BJ (cell line): ENCODE data around the gene TMEM108. TPM values are rescaled to one million over a fixed set of nuclear protein-coding genes. Genes with fewer than 3 reads are reported as not detected.

Experiments
- CTCF ChIA-PET: fragments of 350-600 bp; formaldehyde crosslinking; extraction: SDS; loops from one replicate; lab custom pipeline; 2021; ENCODE audit warnings: antibody characterized with exemption, inconsistent platforms; lab: Yijun Ruan, JAX
- POLR2A ChIA-PET: fragments of 300-600 bp; sonication (Branson Sonifier 250); formaldehyde crosslinking; extraction: SDS; loops from one replicate; lab custom pipeline; 2021; ENCODE audit warnings: antibody characterized with exemption; lab: Charles Lee
- DNase-seq: peaks from one replicate; pipeline ENCODE4 v3.0.0-alpha.2; 2011; ENCODE audit warnings: low read depth
- H3K27me3 ChIP-seq: 2 replicates; pipeline ENCODE4 v1.6.0; 2011; ENCODE audit warnings: low read length; ENCODE audit not compliant: control insufficient read depth, insufficient read depth
- H3K36me3 ChIP-seq: 2 replicates; pipeline ENCODE4 v1.5.1; 2011; ENCODE audit warnings: low read length; ENCODE audit not compliant: control insufficient read depth, insufficient read depth
- H3K4me3 ChIP-seq: 2 replicates; pipeline ENCODE4 v1.5.1; 2011; ENCODE audit warnings: low read depth, mild to moderate bottlenecking, control low read depth, low read length
- polyA plus RNA-seq: library from polyadenylated mRNA; depleted of rRNA; stranded (reverse); fragments of >200 nt; gene quantifications from 2 replicates; pipeline ENCODE4 v1.2.3, GENCODE V29; 2011
- TF ChIP-seq, protein P1 (sequence below): IDR thresholded peaks from 2 replicates; pipeline ENCODE4 v1.5.1; 2011; ENCODE audit warnings: low read depth, mild to moderate bottlenecking, control low read depth, inconsistent platforms, low read length, moderate library complexity; ENCODE audit not compliant: insufficient read depth

TMEM108 gene
- polyA plus RNA-seq, 1 experiment: not detected

DNA sequence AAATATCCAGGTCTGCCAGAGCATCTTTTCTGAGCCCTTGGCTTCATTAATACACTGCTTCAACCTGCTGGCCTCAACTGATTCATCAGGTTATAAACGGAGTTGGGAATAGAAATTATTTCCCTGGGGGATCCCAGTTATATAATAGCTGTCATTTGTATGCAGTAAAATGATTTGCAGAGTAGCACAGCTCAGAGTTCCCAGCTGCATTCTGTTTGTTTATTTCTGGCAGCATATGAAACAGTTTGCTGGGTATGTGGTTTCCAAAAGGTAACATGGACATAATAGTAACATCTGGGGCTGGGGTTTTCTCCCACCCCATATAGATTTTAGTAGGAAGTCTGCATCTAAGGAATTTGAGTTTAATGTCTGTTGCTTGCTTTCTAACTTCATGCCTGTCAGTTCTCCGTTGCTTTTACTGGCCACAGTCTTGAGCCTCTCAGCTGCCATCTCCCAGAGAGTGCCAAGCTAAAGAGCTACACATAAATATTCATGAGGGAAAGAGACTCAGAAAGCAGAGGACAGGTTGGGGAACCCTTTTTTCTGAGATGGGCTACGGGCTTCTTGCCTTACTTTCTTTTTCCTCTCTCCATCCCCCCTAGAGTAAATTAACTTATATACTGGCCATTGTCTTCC lies 124.6 kb downstream of the TMEM108 start:
- ChIA-PET POLR2A (no interaction called here), CTCF (interaction anchor here (0.9 to 1.3 kb wide), 2 partner anchors 12 to 29 kb away, joined by 3 to 4 read pairs; no protein-coding TSS in a partner anchor)
- Histone ChIP-seq H3K4me3 (no peak overlapping the region), H3K27me3 (no peaks in the 10 kb centered on the region), H3K36me3 (no peaks in the 10 kb centered on the region)
- DNase-seq: no peak
- TF ChIP-seq, protein P1, sequence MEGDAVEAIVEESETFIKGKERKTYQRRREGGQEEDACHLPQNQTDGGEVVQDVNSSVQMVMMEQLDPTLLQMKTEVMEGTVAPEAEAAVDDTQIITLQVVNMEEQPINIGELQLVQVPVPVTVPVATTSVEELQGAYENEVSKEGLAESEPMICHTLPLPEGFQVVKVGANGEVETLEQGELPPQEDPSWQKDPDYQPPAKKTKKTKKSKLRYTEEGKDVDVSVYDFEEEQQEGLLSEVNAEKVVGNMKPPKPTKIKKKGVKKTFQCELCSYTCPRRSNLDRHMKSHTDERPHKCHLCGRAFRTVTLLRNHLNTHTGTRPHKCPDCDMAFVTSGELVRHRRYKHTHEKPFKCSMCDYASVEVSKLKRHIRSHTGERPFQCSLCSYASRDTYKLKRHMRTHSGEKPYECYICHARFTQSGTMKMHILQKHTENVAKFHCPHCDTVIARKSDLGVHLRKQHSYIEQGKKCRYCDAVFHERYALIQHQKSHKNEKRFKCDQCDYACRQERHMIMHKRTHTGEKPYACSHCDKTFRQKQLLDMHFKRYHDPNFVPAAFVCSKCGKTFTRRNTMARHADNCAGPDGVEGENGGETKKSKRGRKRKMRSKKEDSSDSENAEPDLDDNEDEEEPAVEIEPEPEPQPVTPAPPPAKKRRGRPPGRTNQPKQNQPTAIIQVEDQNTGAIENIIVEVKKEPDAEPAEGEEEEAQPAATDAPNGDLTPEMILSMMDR: no peak

DNA sequence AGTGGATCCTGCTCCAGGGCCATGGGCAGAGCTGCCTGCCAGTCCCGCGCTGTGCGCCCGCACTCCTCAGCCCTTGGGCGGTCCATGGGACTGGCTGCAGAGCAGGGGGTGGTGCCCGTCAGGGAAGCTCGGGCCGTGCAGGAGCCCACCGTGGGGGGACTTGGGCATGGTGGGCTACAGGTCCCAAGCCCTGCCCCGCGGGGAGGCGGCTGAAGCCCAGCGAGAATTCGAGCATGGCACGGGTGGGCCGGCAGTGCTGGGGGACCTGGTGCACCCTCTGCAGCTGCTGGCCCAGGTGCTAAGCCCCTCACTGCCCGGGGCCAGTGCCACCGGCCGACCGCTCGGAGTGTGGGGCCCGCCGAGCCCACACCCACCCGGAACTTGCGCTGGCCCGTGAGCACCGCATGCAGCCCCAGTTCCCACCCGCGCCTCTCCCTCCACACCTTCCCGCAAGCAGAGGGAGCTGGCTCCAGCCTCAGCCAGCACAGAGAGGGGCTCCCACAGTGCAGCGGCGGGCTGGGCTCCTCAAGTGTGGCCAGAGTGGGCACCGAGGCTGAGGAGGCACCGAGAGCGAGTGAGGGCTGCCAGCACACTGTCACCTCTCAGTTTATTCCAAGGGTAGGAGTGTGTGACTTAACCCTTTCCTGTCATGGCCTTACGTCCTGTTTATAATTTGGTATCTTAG lies 129.3 kb downstream of the TMEM108 start:
- POLR2A ChIA-PET: no interaction called here
- no peak for DNase-seq
- H3K27me3 ChIP-seq: no peaks in the 10 kb centered on the region
- no peaks in the 10 kb centered on the region for H3K36me3 ChIP-seq
- TF ChIP-seq, protein P1: no peak
- CTCF ChIA-PET: no interaction called here
- H3K4me3 ChIP-seq: no peak overlapping the region

DNA sequence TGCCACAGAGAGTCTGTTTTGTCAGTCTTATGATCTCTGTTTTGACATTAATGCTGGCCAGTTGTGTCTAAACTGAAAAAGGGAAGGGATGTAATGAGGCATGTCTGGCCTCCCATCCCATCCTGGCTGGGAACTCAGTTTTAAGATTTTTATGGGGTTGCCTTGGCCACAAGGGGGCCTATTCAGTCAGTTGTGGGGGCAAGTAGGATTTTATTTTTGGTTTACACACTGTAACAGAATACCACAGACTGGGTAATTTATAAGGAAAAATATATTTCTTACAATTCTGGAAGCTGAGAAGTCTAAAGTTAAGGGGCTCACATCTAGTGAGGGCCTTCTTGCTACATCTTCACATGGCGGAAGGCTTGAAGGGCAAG lies 129.8 kb downstream of the TMEM108 start:
- no peaks in the 10 kb centered on the region for H3K27me3 ChIP-seq
- no peaks in the 10 kb centered on the region for H3K36me3 ChIP-seq
- ChIA-PET POLR2A (no interaction called here), CTCF (interaction anchor here (0.9 kb wide), 1 partner anchor 24 kb away, joined by 5 read pairs; no protein-coding TSS in a partner anchor)
- TF ChIP-seq, protein P1: no peak
- H3K4me3 ChIP-seq: no peak overlapping the region
- DNase-seq: no peak

DNA sequence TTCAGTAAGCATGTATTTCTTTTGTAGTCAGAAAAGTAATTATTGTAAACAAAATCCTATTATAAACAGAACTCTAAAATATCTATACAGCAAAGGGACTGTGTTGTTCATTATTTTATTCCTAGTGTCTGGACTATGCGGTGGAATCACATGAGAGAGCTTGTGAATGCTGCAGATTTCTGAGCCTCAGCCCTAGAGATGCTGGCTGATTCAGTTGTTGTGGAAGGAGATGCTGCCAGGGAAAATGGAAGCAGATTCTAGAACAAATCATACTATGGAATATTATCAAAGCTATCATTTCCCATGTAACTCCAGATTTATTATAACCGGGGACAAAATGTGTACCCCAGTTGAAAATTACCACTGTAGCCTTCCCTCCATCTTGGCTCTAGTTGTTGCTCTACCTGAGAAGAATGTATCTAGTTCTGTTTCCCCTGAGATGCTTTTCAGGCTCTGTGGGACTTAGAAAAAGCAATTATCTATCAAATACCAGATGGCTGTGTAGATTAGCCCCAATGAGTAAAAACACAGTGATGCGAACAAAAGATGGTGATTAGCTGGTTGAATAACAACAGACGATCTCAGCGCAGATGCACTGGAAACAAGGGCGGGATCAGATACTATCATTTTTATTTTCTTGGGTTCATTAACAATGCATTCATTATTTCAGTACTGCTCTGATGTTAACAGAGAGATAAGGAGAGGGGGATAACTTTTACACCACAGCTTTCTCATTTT lies 131.3 kb downstream of the TMEM108 start:
- Histone ChIP-seq H3K4me3 (no peak overlapping the region), H3K27me3 (no peaks in the 10 kb centered on the region), H3K36me3 (no peaks in the 10 kb centered on the region)
- ChIA-PET CTCF (no interaction called here), POLR2A (no interaction called here)
- no peak for DNase-seq
- TF ChIP-seq, protein P1: no peak

DNA sequence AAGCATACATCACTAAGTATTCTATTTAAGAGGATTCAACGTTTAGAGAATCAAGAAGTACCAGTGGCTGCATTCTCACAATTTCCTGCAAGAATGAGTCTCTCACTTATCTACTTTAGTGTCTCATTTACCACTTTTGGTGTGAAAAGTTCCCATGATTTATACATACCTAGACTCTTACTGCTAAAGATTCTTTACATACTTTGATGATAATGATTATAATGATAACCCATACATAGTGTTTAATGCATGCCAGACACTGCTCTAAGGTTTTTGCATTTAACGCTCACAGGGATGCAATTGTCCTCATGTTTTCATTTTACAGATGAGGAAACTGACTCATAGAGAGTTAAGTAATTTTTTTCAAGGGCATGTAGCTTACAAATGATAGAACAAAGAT lies 133.6 kb downstream of the TMEM108 start:
- Histone ChIP-seq H3K36me3 (no peaks in the 10 kb centered on the region), H3K27me3 (no peaks in the 10 kb centered on the region), H3K4me3 (no peak overlapping the region)
- DNase-seq: no peak
- POLR2A ChIA-PET: no interaction called here
- TF ChIP-seq, protein P1: no peak
- CTCF ChIA-PET: no interaction called here
